ENCODE measurements around the gene ZNF212.

The ZNF212 gene

DNA sequence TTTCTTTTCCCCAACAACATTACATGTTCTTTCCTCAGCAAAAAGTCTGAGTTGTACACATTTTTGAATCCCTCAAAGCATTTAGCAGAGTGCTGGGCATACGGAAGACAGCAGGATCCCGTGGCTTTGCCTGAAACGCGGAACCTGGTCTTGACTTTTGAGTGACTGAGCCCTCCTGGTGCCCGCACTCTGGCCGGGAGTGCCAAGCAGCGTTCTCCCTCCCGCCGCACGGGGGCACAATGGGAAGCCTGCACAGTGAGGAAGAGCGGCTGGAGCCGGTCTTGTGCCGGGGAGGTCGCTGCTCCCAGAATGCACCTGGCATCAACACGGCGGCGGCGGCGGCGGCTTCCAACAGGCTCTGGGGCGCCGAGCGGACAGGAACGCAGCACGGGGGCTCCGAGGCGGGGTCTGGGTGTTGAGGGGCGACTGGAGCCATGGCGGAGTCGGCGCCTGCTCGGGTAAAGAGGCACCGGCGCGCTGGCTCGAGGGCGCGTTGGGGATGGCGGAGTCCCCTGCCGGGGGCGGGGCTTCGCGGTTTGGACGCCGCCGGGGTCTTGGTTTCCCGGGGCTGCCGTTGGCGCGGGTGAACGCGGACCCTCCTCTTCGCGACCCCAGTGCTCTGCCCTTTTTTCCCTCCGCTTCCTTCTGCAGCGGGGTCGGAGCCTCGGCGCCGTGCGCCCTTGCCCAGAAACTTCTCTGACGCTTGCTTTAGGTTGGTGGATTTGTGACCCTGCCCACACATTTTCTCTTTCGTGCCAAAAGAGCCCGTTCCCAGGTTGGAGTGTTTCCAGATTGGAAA is at the start of gene ZNF212:
Gene ZNF212 (plus strand): TSS at position 307 of the 799 bp plus-strand sequence. CDS start 128 bp downstream, at position 435.
- DNase-seq (ENCODE audit: low spot score) = peak; percentile 97

DNA sequence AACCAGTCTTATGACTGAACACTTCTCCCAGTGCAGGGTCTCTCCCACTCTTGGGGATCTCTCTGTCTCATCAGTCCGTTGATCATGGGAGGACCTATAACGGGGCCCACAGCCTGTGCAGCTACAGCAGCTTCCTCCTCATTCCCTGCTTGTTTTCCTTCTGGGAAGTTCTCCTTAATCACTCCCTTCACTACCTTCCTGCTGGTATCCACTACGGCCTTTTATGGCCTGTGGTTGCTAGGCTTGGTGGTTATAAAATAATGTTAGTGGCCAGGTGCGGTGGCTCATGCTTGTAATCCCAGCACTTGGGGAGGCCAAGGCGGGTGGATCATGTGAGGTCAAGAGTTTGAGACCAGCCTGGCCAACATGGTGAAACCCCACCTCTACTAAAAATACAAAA is 47.6 kb upstream of the ZNF212 start:
- no peak for DNase-seq (ENCODE audit: low spot score)

DNA sequence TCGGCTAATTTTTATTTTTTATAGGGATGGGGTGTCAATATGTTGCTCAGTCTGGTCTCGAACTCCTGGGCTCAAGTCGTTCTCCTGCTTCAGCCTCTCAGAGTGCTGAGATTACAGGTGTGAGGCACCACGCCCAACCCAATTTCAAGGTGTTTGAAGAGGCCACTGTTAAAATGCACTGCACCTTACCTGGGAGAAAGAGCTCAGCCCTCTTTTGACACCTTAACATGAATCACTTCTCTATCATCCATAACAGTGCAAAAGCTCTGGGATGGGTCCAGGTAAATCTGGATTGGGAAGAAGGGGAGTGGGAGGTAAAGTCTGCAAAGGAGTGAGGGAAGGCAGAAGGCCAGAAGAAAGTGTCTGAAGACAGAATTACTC is 44.7 kb upstream of the ZNF212 start:
- no peak for DNase-seq (ENCODE audit: low spot score)

DNA sequence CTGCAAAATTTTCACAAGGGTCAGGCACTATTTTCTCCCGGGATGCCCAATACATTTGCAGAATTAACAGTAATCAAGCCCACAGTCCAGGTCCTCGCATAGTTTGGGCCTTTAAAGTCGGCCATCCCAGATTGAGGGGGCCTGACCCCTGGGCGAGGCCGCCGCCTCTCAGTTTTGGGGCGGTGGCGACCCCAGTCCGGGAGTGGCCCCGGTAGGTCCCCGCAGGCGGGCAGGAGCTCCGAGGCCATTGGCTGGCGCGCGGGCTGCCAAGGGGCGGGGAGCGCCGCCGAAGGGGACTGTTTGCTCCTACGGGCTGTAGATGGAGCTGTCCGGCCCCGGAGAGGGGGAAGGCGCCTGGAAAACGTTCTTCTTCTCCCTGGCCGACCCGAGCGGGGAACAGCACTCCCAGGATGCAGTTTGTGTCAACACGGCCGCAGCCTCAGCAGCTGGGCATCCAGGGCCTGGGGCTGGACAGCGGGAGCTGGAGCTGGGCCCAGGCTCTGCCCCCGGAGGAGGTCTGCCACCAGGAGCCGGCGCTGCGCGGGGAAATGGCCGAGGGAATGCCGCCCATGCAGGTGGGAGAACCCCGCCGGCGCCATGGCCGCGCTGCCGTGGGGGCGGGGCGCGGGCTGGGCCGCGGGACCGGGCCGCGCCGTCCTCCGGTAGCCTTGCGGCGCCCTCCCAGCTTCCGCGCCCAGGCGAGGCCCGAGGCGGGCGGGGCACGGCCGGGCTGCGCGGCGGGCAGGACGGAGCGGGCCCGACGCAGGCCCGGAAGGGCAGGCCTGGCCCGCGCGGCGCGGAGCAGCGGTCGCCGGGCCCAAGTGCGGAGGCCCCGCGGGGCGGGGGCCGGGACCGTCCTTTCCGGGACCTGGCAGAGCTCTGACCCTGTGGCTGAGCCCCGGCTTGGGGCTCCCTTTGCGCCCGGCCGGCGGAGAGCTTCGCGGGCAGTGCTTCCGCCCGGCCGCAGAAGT is 44.0 kb upstream of the ZNF212 start, which contains the start of gene ZNF282:
Gene ZNF282 (plus strand): TSS at position 367 of the 971 bp plus-strand sequence. CDS start 44 bp downstream, at position 411.
- peak; percentile 94 for DNase-seq (ENCODE audit: low spot score)

DNA sequence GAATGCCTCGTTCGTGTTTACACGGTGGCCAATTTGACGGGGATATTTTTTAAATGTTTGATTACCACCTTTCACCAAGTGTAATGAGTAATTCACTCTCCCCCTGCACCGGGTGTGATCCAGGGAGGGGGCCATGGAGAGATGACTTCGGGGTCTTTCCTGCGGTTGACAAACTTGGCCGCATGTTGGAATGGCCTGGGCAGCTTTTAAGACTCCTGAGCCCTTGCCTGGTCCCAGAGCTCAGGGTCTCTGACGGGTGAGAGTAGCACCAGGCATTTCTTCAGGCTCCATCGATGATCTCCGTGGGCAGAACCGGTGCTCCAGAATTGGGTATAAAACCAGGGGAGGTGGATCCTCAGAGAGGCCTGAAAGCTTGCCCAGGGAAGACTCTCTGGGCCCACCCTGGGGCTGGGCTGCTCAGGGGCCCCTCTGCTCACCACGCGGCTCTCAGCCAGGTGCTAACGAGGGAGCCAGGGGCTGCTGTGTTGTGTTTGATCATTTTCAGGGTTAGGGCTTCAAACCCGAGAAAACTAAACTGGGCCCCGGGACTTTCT is 43.2 kb upstream of the ZNF212 start:
- DNase-seq (ENCODE audit: low spot score) = peak; percentile 55

GRCh38 chr7:149196705-149197171 is 42.7 kb upstream of the ZNF212 start:
- DNase-seq (ENCODE audit: low spot score) = peak; percentile 49

DNA sequence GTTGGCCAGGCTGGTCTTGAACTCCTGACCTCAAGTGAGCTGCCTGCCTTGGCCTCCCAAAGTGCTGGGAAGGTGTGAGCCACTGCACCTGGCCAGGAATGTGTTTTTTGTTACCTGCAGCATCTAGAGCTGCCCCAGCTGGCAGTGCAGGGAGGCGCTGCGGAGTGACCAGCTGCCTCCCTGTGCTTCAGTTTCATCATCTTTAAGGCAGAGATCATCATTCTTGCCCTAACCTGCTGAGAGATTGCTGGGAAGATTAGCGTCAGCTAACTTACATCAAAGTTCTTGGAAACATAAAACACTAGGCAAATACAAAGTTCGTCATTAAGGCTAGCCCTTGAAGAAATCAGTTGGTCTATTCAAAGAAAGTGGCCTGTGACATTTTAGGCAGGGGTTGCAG is 41.8 kb upstream of the ZNF212 start:
- DNase-seq (ENCODE audit: low spot score) = no peak

GRCh38 chr7:149198161-149198816 is 41.2 kb upstream of the ZNF212 start:
- no peak for DNase-seq (ENCODE audit: low spot score)

DNA sequence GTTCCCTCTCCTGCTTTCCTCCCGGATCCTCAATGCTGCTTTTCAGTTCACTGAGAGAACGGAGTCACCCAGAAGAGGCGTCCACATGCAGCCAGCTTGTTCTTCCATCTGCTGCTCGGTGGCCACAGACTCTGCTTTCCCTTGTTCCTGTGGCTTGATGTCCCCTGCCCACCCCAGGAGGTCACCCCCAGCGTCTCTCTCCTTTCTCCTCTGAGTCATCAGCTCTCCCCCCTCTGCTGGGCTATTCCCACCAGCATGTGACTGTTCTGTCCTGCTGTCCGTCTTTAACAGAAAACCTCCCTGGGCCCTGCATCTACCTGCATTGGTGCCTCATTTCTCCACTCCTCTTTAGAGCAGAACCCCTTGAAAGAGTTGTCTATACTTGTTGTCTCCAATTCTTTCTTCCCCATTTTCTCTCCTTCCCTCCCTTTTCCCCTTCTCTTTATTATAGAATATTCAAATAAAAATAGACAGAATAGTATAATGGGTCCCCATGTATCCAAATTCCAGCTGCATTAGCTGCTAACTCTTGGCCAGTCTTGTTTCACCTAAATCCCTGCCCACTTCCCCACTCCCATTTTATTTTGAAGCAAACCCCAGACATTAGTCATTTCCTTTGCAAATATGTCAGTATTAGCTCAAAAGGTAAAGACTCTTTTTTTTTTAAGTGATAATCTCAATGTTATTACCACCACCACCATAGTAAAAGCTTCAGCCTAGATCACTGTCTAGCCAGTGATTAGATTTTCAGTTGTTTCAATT is 40.0 kb upstream of the ZNF212 start:
- DNase-seq (ENCODE audit: low spot score) = no peak

DNA sequence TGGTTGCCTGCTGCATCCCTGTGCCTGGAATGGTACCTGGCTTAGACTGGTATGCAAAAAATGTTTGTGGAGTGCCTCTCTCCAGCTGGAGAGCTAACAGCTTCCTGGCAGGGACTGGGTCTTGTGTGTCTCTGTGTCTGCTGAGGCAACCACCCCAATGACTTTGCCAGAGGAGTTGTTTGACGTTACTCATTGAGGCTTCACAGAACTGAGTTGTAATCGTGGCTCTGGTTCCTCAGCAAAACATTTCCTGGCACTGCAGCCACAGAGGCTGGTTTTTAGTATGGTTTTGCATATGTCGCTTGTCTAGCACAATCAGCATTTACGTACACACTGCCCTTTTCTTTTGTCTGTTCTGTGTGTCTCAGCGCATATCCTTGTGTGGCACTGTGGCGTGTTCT is 36.6 kb upstream of the ZNF212 start:
- no peak for DNase-seq (ENCODE audit: low spot score)

GRCh38 chr7:149205690-149206381 is 33.6 kb upstream of the ZNF212 start:
- no peak for DNase-seq (ENCODE audit: low spot score)

DNA sequence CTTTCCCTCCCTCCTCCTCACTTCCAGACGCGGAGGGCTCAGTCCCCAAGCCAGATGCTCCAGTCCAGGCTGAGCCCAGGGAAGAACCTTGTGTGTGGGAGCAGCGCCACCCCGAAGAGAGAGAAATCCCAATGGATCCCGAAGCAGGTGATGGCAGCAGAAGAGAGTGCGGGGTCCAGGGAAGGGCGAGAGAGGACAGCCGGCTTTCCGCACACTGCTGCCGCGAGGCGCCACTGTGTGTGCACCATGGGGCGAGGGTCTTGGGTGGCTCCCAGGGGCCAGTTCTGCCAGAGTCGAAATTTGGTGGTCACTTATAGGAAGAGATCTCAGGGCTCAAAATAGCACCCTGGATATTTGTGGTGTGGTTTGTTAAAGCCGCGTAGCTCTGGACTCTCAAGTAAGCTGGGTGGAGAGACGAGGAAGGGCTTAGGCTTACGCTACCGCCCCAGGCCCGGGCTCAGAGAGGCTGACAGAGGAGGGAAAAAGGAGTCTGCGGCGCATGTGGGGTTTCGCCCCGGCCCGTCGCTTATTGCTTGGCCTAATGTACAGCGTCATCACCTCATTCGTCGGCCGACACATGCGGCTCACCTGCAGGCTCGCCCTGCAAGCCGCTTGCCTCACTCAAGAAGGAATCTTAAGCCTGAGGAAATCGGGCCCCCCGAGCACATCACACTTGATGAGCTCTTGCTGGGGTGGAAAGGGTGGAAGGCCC is 32.0 kb upstream of the ZNF212 start:
- no peak for DNase-seq (ENCODE audit: low spot score)

DNA sequence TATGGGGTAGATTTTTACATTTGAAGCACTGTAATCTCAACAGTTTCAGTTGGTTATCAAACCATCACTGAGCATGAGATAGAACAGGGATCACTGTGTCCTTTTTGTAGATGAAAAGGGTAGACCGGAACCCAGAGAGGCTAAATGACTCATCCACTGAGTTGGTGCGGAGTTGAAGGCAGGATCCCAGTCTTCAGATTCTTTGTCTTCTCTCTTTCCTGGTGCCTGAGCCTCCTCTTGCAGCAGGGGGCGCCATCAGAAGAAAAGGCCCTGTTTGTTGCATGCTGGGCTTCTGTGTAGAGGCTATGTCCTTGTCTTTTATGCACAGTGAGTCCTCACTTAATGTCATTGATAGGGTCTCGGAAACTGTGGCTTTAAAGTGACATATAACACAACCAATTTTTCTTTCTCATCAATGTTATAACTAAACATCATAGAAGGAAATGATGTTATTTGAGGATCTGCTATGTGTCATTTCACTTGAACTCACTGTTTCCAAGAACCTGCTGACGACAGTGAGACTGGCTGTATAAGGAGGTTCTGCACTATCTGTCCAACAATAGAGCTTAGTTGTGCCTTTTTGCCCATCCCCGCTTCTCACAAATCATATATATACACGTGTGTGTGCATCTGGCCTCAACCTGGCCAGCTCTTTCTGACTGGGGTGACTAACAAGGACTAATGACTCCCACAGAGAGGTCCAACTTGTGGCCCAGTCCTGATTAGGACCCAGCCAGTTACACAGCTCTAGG is 29.8 kb upstream of the ZNF212 start:
- peak; percentile 75 for DNase-seq (ENCODE audit: low spot score)

DNA sequence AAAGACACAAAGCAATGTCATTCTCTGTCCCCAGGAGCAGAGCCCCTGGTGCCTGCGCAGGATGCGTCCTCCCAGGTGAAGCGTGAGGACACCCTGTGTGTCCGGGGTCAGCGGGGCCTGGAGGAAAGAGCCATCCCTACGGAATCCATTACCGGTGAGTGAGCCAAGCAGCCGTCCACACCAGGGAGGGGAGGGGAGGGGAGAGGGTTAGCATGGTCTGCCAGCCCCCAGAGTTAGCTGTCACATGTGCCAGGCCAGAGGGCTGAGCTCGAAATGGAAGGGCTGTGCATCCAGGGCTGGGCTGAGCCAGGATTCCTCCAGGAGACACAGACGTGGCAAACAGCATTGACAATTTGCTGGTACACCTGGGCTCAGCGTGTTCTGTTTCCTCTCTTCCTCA is 28.9 kb upstream of the ZNF212 start:
- DNase-seq (ENCODE audit: low spot score) = no peak

DNA sequence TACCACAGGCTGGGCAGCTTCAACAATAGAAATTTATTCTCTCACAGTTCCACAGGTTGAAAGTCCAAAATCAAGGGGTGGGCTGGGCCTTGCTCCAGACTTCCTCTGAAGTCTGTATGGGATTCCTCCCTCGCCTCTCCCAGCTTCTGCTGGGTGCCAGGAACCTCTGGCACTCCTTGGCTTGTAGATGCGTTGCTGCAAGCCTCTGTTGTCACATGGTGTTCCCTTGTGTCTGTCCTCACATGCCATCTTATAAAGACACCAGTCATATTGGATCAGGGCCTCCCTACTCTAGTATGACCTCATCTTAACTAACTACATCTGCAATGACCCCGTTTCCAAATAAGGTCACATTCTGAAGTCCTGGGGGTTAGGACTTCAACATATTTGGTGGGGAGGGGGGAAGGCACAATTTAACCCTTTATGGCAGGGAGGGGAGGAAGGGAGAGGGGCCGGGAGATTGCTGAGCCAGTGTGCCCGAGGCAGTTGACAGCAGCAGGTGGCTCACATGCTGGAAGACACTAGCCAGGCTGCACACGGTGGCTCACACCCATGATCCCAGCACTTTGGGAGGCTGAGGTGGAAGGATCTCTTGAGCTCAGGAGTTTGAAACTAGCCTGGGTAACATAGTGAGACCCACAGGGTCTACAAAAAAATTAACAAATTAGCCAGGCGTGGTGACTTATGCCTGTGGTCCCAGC is 25.3 kb upstream of the ZNF212 start:
- DNase-seq (ENCODE audit: low spot score) = no peak

DNA sequence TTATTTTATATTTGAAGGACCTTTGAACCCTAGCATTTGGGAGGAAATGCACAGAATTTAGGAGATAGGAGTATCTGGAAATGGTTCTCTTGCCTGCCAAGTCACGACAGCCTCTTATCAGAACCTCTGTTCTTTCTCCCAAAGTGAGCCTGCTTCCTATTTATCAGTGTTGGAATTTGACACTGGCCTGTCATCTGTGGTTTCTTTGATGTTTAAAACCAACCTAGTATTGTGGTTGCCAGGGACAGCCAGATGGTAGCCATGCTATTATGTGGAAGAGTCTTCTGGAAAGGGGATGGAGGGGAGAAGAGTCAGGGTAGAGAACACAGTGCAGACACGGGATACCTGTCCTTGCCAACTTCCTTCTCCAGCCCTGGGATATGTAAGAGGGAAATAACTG is 23.0 kb upstream of the ZNF212 start:
- DNase-seq (ENCODE audit: low spot score) = no peak

DNA sequence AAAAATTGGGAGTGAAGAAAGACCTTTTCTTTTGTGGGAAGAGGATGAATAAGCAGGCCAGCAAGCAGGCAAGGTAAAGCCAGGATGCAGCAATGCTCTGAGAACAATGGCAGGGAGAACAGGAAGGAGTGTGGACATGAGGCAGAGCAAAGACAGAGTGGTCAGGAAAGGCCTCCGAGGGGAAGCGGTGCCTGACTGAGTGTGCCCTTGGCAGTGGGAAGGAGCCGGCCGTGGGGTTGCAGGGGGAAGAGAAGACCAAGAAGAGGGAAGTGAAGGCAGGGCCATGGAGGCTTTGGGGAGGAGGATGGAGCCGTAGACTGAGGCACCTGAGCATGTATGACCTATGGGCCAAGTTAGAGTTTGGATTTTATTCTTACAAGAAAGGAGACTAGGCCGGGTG is 21.9 kb upstream of the ZNF212 start:
- DNase-seq (ENCODE audit: low spot score) = no peak

Data from HuH-7.5 (cell line).